Brain microvascular endothelial cell (primary cell): Measurements from ENCODE around the gene KRT23.

Source experiments
- DNase-seq: peaks from one replicate; pipeline ENCODE4 v3.0.0-alpha.2; 2020
- H3K27ac ChIP-seq: fragments of 250-450 bp; sonication (Bioruptor Pico); 2 replicates; pipeline ENCODE4 v1.5.1; 2020; ENCODE audit warnings: mild to moderate bottlenecking, moderate library complexity
- H3K27me3 ChIP-seq: fragments of 250-450 bp; sonication (Bioruptor Pico); replicated peaks from 2 replicates; pipeline ENCODE4 v1.5.1; 2020; ENCODE audit warnings: mild to moderate bottlenecking
- H3K36me3 ChIP-seq: fragments of 250-450 bp; sonication (Bioruptor Pico); replicated peaks from 2 replicates; pipeline ENCODE4 v1.5.1; 2020; ENCODE audit warnings: mild to moderate bottlenecking
- H3K4me3 ChIP-seq: 2 replicates; pipeline ENCODE4 v1.5.1; 2011; ENCODE audit warnings: low read depth, mild to moderate bottlenecking, control low read depth, low read length, moderate library complexity
- CTCF ChIP-seq: IDR thresholded peaks from 2 replicates; pipeline ENCODE4 v1.5.1; 2011; ENCODE audit warnings: low read depth, mild to moderate bottlenecking, moderate library complexity, low read length, control low read depth, inconsistent platforms; ENCODE audit errors: missing control alignments
- in situ Hi-C: cut with HindIII; loops from 2 replicates; pipeline ENCODE4 v1.10.0; 2017; ENCODE audit warnings: low sequenced_read_pairs, low pct_ligation_motif_present

KRT23 gene

GRCh38 chr17:40936976-40937375 lies 470 bp downstream of the KRT23 start:
- in situ Hi-C loops, result no loop called here
- Histone ChIP-seq H3K4me3 (no peak overlapping the region), H3K27me3 (no peaks in the 10 kb centered on the region), H3K36me3 (no peaks in the 10 kb centered on the region), H3K27ac (no peak overlapping the region)
- no peak for DNase-seq
- no peak for TF ChIP-seq CTCF

GRCh38 chr17:40936437-40936971 lies 942 bp downstream of the KRT23 start:
- Histone ChIP-seq H3K27me3 (no peaks in the 10 kb centered on the region), H3K27ac (no peak overlapping the region), H3K36me3 (no peaks in the 10 kb centered on the region), H3K4me3 (no peak overlapping the region)
- in situ Hi-C loops, result no loop called here
- DNase-seq, result no peak
- TF ChIP-seq CTCF, result no peak

- Histone ChIP-seq H3K27ac (no peak overlapping the region), H3K4me3 (no peak overlapping the region), H3K27me3 (no peaks in the 10 kb centered on the region), H3K36me3 (no peaks in the 10 kb centered on the region)
- TF ChIP-seq CTCF, result no peak
- peak; percentile 50 for DNase-seq
- in situ Hi-C loops, result no loop called here
Measured at GRCh38 chr17:40935624-40936023, 1.8 kb downstream of the KRT23 start.

GRCh38 chr17:40932608-40933007 lies 4.8 kb downstream of the KRT23 start:
- Histone ChIP-seq H3K36me3 (no peaks in the 10 kb centered on the region), H3K27ac (no peak overlapping the region), H3K4me3 (no peak overlapping the region), H3K27me3 (no peaks in the 10 kb centered on the region)
- DNase-seq, result no peak
- in situ Hi-C loops, result no loop called here
- no peak for TF ChIP-seq CTCF

GRCh38 chr17:40931311-40931710 lies 6.1 kb downstream of the KRT23 start:
- H3K36me3 ChIP-seq, result no peaks in the 10 kb centered on the region

More at GRCh38 chr17:40931311-40931710, 6.1 kb downstream of the KRT23 start:
- Histone ChIP-seq H3K27me3 (no peaks in the 10 kb centered on the region), H3K27ac (no peak overlapping the region), H3K4me3 (no peak overlapping the region)
- no peak for TF ChIP-seq CTCF
- in situ Hi-C loops, result no loop called here
- DNase-seq, result no peak
